AML-193 (cell line): ENCODE measurements around the gene CPNE4.
"Not testable (repeated sequence)": the region's sequence is repeated elsewhere in the genome, so short reads cannot be mapped to it uniquely, and the experiment has no call there.

Experiments used
- DNase-seq, 2 experiments: peaks; one replicate each; lab custom pipeline; 2025; lab: John Stamatoyannopoulos, UW

CPNE4 gene

DNA sequence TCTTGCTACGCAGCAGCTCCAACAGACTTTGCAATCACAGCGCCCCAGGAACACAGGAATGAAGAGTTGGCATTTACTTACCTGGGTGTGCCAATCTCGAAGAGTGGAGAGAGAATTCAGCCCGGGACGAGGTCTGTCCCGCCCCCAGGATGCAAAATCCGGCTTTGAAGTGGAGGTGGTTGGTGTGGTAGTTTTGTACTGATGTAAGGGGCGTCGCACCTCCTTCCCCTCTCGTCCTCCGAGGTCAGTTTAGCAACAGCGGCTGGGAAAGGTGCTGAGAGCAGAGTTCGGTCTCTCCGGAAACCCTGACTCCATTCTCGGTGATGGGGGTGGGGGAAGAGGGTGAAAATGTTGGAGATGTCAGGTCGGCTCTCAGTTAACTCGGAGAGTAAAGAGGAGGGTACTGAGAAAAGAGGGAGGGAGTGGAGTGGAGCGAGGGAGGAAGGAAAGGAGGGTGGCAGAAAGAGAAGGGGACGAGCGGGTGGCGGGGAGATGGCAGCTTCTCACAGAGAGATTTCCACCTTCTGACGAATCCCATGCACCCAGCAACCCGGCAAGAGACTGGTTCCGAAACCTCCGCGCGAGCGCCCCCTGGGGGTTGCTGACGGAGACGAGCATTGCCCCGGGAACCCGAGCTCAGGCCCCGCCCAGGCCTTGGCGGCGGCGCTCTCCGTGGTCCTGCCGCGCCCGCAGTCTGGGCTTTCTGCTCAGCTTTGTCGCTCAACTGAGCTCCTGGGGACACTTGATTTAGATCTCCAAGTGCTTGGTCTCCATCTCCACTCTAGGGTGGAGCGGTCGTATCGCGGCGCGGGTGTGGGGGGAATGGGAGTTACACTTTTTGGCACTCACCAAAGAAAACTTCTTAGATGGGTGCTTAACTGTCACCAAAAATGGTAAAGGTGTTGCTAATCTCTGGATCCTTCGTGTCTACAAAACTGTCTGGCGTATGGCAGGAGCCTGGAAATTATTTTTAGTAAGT is at the start of gene CPNE4:
TSS of gene CPNE4 (minus strand) at position 529 of the 979 bp plus-strand sequence.
- peak; percentile 82 to 83 for DNase-seq

DNA sequence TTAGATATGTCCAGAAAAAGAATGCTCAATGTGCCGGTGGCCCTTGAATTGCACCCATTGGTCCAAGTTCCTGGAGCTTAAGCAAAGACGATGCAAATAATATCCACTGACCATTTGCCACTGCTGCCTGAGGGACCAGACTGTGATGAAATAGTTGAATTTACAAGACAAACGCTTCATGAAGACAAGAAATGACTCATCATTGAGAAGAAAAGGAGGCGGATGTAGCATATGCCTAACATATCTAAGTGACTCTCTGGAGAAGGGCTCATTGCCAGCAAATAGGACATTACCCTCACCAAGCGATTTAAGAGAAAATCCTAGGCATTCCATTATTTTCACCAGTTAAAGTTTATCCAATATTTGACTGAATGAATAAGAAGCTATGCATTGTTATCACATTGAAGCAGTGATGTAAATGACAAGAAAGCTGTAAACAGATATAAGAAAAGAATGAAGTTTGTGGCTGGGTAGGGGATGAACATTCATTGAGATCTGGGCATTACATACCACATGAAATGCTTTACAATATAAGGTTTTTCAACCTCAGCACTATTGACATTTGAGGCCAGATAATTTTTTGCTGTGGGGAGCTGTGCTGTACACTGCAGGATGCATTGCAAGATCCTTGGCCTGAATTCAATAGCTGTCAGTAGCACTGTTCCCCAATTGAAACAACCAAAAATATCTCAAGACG is 48.9 kb upstream of the CPNE4 start:
- DNase-seq = no peak

DNA sequence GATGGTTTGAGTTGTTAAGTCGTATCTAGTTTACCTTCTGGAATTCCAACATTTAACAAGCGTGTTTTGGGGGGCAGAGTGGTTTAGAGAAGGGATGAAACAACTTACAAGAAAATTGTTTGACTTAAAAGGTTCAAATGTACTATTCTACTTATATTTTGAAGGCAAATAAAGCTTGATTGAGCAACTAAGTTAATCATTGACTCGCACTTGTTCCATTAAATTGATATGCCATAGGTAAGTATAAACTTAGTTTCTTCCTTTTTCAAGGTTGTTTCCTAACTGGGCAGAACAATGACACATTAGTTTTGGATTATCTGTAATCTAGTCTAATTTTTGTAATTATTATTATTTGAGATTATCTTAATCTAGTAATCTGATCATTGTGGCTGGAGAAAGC is 48.3 kb upstream of the CPNE4 start:
- no peak for DNase-seq

GRCh38 chr3:132079147-132079546 is 44.3 kb upstream of the CPNE4 start:
- no peak for DNase-seq

- no peak for DNase-seq
These were observed 39.0 kb upstream of the CPNE4 start for GRCh38 chr3:132073771-132074170.

- no peak for DNase-seq
These were observed 36.2 kb upstream of the CPNE4 start for GRCh38 chr3:132071043-132071442.

- no peak for DNase-seq
These were observed 29.3 kb upstream of the CPNE4 start for GRCh38 chr3:132064114-132064513.

- DNase-seq = no peak
These were observed 27.7 kb upstream of the CPNE4 start for GRCh38 chr3:132062535-132062934.

DNA sequence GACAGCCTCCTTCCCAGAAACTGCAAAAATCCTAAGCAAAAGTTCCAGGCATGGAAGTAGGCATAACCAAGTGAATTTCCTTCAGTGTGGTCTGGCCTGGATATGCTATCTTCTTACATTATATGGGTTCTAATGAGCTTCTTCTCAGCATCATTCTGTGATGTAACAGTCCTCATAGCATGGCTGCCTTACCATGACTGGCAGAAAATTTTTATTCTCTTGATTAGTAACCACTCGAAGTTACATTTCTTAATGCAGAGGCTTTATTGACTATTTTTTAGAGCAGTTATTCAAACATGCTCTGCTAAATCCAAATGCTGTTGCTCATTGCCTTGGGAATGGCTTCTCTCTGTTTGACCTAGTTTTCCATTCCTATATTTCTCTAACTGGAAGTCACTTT is 21.1 kb upstream of the CPNE4 start:
- DNase-seq = no peak

DNA sequence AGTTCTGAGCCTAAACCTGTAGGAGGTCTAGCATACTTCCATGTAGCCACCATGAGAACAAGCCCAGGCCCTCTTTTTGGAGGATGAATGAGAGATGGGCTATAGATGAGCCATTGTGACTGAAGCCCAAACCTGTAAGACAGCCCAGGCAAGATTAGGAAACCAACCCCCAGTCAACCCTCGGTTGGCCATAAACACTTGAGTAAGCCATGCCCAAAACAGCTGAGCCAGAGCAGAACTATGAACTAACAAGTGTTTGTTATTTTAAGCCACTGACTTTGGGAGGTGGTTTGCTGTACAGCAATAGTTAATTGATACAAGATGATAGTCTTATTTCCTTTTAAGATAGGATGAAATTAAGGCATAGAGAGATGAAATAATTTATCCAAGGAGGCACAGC is 12.4 kb upstream of the CPNE4 start:
- DNase-seq = no peak

- not testable (repeated sequence) for DNase-seq
These were observed 10.1 kb upstream of the CPNE4 start for GRCh38 chr3:132044874-132045273.

DNA sequence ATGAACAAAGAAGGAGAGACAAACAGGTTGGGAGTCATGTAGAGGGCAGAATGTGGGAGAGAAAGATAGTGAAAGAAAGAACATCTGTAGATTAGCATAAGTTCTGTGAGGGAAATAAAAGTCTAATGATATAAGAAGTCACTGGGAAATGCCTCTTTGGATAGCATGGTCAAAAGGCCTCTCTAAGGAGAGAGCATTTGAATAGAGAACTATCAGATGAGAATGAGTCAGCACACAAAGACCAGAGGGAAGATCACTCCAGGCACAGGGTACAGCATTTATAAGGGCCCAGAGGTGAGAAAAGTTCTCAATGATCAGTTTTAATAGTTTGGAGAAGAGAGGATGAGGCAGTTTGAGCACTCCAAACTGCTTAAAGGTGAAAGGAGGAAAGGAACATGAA is 7.9 kb upstream of the CPNE4 start:
- DNase-seq = no peak

GRCh38 chr3:132038198-132038825 is 3.5 kb upstream of the CPNE4 start:
- DNase-seq = peak; percentile 54 to 62

DNA sequence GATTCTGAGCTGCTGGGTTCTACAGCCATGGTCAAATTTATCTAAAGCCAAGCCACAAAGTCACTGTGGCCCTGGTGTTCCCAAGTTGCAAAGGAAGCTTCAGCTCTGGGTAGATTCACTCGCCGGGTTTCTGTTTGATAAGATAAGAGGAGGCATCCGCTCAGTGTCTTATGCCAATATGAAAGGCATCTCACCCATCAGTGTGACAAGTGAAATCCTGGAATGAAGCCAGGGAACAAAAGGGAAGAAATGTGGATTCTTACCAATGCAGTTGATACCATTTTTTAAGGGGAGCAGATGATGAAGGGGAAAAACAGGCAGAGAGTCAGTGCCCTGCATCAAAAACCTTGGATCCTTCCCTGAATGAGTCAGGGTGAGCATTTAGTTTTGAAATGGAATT is 2.8 kb upstream of the CPNE4 start:
- DNase-seq = no peak

DNA sequence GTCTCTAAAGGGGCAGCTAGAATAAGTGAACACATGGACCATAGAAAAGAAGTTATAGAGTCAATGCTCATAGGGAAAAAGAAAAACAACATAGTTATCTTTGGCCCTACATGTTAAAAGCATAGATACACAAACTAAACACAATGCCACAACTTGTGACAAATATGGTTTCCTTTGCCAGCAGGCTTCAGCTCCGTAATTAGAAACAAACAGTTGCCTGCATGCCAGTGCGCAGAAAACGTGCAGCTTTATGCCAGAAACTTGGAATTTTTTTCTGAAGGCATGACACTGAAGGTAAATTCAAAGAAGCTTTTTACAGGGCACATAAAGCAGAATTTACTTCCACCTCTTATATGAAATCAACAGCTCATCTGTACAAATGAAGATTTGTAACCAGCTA is 2.2 kb upstream of the CPNE4 start:
- DNase-seq = no peak

DNA sequence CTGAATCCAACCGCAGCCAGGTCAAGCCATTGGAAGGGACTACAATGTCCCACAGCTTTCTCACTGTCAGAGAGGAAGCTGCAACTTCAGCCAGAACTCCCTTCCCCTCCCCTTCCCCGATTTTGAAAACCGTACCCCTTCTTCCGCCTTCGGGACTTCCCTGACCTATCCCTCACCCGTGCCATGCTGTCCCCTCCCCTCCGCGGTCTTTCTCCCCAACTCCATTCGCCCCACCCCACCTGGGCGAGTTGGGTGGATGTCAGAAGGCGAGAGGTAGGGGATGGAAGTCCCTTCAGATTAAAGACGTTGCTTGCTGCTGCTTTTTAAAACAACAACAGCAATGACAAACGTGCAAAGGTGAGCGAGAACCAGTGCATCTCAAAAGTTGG is 723 bp downstream of the CPNE4 start:
- DNase-seq = no peak

DNA sequence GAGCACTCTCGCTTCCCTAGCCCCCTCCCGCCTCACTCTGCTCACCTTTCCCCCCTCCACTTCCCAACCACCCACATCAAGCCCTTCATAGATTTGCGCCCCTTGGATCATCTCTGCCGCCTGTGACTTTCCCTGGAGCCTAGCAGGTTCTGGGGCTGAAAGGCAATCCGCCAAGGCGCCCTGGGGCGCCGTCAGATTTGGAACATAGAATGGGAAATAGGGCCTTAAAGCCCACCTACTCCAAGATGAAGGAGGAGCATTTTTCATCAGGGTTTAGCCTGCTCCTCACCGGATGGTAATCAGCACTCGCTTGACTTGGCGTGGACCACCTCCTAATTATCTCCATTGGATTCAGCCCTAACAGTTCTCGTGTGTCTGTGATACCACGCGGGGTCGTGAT is 1.3 kb downstream of the CPNE4 start:
- DNase-seq = no peak

GRCh38 chr3:132032959-132033358 is 1.9 kb downstream of the CPNE4 start:
- no peak for DNase-seq

DNA sequence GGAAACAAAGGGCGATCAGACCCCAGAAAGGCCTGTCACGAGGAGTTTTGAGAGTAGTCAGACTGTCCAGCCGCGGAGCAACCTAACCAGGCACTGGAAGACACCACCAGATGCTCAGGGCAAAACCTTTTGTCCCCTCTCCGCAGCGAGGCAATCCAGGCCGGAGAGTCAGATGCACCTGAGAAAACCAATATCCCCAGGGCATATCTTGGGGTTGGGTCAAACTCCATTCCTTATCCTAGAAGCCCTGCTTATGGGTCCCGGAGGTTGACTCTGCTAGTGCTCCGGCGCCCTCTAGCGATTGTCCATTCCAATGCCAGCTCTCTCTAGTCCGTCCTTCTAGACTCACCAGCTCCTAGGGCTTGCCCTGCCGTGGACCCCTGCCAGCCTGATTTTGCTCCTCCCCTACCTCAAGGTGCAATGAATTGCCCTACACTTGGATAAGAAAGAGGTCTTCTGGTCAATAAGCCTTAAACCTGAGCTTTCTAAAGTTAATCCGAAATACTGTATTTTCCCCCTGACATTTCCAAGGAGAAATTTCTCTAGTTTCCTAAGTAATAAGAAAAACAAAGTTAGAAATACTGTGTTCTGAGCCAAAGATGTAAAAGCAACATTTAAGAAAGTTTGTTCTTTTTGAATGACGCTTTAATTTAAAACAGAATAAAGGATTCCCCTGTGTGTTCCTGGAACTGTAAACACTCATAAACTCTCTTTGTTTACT is 5.5 kb downstream of the CPNE4 start:
- DNase-seq = peak; percentile 72 to 86

GRCh38 chr3:132022914-132023313 is 11.9 kb downstream of the CPNE4 start:
- no peak for DNase-seq

- no peak for DNase-seq
These were observed 14.8 kb downstream of the CPNE4 start for GRCh38 chr3:132020058-132020457.

- DNase-seq = no peak
These were observed 17.7 kb downstream of the CPNE4 start for GRCh38 chr3:132017137-132017536.
